ENCODE data around the gene REV1. TPM values are rescaled to one million over a fixed set of nuclear protein-coding genes. Genes with fewer than 3 reads are reported as not detected.

Gene REV1
- total and polyA plus RNA-seq, 7 donors = 7.2 to 73.1 (median 41.7) TPM

GRCh38 chr2:99520195-99520594, 30.4 kb upstream of the REV1 start:
- 91 to 94% methylated on average over 4 of the region's 4 CpGs for WGBS, 2 donors
- DNase-seq = no peak
- TF ChIP-seq EP300 (IDR thresholded peaks at IDR 0.05) = no peak
- TF ChIP-seq POLR2A (IDR thresholded peaks at IDR 0.05) = no peak
- no peak for TF ChIP-seq CTCF (IDR thresholded peaks at IDR 0.05)
- no peak for TF ChIP-seq POLR2AphosphoS5 (IDR thresholded peaks at IDR 0.05)
- Histone ChIP-seq H3K27ac (no peak overlapping the region), H3K36me3 (no peaks in the 10 kb centered on the region), H3K27me3 (no peaks in the 10 kb centered on the region), H3K9me3 (no peaks in the 10 kb centered on the region), H3K4me3 (no peak overlapping the region), H3K4me1 (peaks cover 0 to 2% (median 1%) of the 10 kb centered on the region in 4 donors)
- intact Hi-C loops (cut with DNase I) = no loop called here

- Histone ChIP-seq H3K4me1 (peaks cover 0 to 27% (median 21%) of the 10 kb centered on the region in 4 donors), H3K9me3 (no peaks in the 10 kb centered on the region), H3K4me3 (no peak overlapping the region), H3K27me3 (no peaks in the 10 kb centered on the region), H3K36me3 (no peaks in the 10 kb centered on the region), H3K27ac (no peak overlapping the region)
- 72 to 83% methylated on average over 4 of the region's 4 CpGs for WGBS, 2 donors
- no peak for DNase-seq
- intact Hi-C loops (cut with DNase I) = no loop called here
- TF ChIP-seq POLR2AphosphoS5 (IDR thresholded peaks at IDR 0.05) (no peak), EP300 (IDR thresholded peaks at IDR 0.05) (no peak), POLR2A (IDR thresholded peaks at IDR 0.05) (no peak), CTCF (IDR thresholded peaks at IDR 0.05) (no peak)
Observed at GRCh38 chr2:99514357-99514756, 24.5 kb upstream of the REV1 start.

GRCh38 chr2:99512181-99512591, 22.4 kb upstream of the REV1 start:
- intact Hi-C loops (cut with DNase I) = no loop called here
- DNase-seq = no peak
- Histone ChIP-seq H3K27ac (peak overlapping the region; percentile 39 to 84 (median 68)), H3K27me3 (no peaks in the 10 kb centered on the region), H3K4me1 (peaks cover 0 to 27% (median 21%) of the 10 kb centered on the region in 4 donors), H3K4me3 (no peak overlapping the region), H3K36me3 (no peaks in the 10 kb centered on the region), H3K9me3 (no peaks in the 10 kb centered on the region)
- TF ChIP-seq POLR2A (IDR thresholded peaks at IDR 0.05) (no peak), EP300 (IDR thresholded peaks at IDR 0.05) (peak; percentile 79 to 95 (median 89)), CTCF (IDR thresholded peaks at IDR 0.05) (no peak), POLR2AphosphoS5 (IDR thresholded peaks at IDR 0.05) (peak; percentile 96 to 99 (median 98))
- 76 to 82% methylated on average over 1 of the region's 1 CpG for WGBS, 2 donors

- intact Hi-C loops (cut with DNase I) = no loop called here
- Histone ChIP-seq H3K27me3 (no peaks in the 10 kb centered on the region), H3K4me3 (no peak overlapping the region), H3K4me1 (peaks cover 0 to 18% (median 13%) of the 10 kb centered on the region in 4 donors), H3K36me3 (no peaks in the 10 kb centered on the region), H3K9me3 (no peaks in the 10 kb centered on the region), H3K27ac (no peak overlapping the region)
- no peak for DNase-seq
- WGBS, 2 donors = 85 to 86% methylated on average over 4 of the region's 4 CpGs
- no peak for TF ChIP-seq EP300 (IDR thresholded peaks at IDR 0.05)
- no peak for TF ChIP-seq POLR2AphosphoS5 (IDR thresholded peaks at IDR 0.05)
- TF ChIP-seq POLR2A (IDR thresholded peaks at IDR 0.05) = no peak
- TF ChIP-seq CTCF (IDR thresholded peaks at IDR 0.05) = no peak
Observed at GRCh38 chr2:99509387-99509786, 19.6 kb upstream of the REV1 start.

Data from sigmoid colon (tissue), 7 donors.